ENCODE measurements around the gene NYNRIN.

Gene NYNRIN

DNA sequence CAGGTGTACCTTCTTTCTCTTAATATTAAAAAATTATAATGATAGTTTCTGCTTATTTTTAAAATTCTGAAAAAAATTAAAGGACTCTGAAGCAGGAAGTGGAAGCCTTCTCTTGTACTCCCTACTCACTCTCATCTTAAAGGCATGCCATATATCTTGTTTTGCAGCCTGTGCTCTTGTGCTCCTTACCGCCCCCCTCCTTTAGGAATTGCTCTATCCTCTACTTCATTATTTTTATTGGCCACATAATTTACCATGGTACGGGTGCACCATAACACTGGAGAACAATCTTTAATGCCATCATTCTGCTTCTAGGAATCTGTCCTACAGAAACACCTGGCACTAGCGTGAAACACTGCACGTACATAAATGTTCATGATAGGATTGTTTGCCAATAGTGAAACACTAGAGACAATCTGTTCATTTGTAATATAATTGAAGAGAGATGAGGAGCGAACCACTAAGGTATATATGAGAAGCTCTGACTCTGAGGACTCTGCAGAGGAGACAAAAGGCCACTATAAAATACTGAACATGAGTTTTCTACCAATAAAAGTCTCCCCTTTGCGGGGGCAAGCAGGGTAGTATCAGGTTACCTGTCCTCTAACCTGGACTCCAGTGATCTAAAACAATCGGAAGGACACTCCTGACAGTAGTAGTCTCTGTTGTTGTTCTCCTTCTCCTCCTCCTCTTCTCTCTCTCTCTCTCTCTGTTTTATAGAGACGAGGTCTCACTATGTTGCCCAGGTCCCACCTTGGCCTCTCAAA is 6.3 kb upstream of the NYNRIN start:
- DNase-seq: no peak

- no peak for DNase-seq
Observed at GRCh38 chr14:24394275-24394674, 4.5 kb upstream of the NYNRIN start.

DNA sequence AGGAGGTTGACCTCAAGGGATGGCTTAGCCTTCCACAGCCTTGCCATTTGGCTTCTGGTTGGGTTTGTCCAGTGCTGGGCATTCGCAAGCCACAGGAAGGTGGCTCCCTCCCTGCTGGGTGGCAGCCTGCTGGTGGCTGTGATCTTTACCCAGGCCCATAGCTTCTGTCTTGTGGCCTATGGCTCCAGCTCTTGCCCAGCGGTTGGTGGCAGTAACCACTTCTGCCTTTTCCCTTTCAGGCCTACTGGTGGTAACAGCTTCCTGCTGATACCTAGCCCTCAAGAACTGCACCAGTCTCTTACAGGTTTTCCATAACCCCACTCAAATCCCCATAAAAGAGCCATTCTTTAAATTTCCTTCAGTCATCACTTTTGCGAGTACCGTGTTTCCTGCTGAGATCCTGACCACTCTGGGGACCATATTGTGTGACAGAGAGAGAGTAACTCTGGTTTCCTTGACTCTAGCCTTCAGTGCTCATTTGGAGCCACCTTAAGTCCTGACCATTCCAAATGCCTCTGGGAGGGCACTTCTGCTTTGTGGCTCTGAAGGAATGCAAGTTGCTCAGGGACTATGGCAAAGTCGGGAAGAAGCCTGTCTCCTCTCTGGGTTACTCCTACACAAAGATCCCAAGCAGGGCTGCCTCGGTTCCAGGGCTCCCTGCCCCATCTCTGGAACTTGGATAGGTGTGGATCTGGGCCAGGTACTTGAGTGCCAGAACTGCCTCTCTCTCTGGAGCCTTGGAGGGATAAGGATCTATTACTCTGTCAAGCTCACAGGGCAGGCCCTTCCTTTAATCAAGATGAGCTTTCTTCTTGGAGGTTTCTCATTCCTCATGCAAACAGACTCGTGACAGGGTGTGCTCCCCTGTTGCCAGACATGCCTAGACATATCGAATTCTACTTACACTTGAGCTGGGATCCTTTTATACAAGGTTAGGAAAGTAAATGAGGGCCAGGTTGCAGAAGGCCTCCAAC is 2.9 kb upstream of the NYNRIN start:
- no peak for DNase-seq

DNA sequence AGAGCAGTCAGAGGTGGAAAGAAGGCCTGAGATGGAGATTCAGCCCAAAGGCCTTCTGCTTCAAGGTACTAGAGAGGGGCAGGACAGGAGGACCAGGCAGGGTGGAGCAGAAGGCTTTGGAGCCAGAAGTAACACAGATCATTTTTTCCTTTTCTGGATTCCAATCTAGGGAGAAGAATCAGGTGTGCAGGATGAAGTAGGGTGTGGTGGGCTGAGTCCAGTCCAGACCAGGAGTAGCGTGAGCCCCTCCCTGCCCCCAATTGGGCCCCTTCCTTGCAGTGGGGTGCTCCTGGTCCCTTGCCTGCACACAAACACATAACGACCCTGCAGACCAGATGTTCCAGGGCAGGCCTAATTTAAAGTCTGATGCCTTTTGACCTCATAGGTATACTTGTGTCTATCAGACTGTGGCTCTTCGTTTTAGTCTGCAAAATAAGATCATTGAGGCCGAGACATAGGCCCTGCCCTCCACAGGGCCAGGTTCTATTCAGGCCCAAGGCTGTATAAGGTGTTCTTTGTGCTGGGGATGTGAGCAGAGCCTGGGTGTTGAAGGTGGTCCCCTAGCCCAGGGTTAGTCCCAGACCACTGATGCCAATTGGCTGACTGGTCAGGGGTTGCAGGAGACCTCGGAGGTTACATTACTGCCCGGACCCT is 1.0 kb upstream of the NYNRIN start:
- DNase-seq: no peak

DNA sequence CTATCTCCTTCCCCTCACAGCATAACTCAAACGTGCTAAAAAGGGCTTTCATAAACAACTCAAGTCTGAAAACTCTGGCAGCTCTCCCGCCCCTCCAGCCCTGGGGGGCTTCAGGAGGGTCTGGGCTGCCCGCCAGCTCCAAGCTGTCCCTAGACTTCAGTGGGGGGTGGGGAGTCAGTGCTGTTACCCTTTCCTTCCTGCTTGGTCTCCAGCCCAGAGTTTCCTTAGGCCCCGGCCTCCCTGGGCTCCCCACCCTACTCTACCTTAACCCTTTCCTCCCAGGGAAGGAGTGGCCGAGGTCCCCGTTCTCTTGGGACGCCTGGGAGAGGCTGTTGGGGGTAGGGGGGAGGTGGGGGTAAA is 530 bp upstream of the NYNRIN start:
- no peak for DNase-seq

DNA sequence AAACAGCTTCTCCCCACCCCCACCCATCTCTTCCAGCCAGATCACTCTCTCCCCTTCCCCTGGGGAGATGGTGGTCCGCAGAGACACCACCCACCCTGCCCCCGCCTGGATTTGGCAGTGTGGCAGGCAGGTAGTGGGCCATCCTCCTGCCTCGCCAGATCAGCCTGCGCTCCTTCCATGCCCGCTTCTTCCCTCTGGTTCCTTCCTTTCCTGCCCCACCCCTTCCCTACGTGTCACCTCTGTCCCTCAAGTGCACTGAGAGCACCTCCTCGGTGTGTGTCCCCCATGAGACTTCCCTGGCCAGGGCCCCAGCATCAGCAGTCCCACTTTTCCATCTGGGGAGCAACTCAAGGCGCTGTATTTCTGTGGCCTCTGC is 632 bp downstream of the NYNRIN start:
- DNase-seq: no peak

GRCh38 chr14:24399999-24400718 is 1.4 kb downstream of the NYNRIN start:
- DNase-seq: no peak

DNA sequence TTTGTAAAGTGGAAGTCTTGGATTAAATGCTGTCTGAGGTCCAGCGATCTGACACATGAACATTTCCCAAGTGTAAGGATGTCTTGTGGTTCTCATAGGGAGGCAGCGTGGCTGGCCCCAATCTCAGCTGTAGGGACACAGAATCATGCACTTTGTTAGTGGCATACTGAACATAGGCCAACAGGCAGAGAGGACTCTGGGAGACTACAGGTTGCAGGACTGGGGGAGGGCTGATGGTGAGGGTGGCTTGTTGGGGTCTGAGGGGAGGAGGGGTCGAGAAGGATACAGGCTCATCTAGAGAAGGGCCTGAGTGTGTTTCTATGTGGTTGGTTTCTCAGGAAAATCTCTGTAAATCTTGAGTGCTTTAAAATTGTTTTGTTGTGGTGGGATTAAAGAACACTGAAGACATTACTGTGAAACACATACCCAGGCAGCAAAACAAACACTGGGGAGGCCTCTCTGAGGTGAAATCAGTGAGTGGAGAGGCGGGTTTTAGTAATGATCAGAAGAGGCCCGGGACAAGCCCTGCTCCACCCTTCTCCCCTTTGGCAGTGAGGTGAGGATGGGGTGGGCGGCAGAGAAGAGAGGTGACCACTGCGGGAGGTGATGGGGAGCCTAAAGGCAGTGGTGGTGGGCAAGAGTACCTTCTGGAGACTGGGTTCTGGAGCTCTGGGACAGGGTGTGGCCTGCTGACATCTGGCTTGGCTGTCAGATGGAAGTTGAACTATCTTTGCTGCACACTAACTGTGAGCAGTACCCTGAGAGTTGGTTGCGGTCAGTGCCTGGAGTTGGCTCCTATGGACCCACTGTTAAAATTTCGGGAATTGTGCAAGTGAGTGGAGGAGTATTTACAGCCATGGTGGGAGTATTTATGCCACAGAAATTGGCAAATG is 3.3 kb downstream of the NYNRIN start:
- DNase-seq: no peak

DNA sequence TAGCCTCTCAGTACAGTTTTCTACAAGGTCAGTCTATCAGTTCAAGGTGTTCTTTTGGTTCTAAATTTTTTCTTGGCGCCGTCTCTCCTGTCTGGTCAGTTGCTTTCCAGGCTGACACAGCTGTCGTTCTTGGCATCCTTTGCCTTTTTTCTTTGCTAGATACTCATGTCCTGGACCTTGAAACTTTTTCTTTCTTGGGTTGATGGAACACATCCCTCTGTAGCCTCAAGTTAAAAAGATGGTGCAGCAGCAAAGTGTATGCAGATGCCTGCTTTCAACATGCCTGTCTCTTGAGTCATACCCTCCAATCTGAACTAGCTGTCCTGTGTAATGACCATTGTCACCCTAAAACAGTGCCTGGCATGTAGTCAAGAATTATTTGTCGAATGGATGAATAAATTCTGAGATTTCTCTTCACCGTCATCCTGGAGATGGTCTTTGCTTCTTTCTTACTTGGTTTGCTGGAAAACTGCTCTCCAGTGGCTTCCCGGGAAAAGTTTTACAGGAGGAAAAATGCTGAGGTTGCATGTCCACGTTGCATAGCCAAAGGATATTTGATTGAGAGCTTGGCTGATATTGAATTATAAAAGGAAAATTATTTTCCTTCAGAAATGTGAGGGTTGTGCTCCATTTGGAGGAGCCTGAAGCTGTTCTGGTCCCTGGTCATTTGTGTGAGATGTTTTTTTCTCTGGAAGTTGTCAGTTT is 4.6 kb downstream of the NYNRIN start:
- no peak for DNase-seq

DNA sequence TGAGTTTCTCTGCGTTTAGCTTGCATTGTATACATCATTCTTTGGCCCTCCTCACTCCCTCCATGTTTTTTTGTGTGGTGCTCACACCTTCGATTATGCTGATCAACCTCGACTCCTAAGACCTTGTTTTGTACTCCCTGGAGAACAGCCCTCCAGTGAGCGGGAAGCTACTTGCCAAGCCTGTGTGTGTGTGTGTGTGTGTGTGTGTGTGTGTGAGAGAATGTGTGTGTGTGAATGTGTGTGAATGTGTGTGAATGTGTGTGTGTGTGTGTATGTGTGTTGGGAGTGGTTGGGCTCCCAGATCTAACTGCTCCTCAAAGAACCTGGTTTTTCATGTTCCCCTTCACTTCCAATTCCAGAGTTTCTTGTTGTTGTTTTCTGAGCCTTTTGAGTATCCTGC is 6.0 kb downstream of the NYNRIN start:
- no peak for DNase-seq

DNA sequence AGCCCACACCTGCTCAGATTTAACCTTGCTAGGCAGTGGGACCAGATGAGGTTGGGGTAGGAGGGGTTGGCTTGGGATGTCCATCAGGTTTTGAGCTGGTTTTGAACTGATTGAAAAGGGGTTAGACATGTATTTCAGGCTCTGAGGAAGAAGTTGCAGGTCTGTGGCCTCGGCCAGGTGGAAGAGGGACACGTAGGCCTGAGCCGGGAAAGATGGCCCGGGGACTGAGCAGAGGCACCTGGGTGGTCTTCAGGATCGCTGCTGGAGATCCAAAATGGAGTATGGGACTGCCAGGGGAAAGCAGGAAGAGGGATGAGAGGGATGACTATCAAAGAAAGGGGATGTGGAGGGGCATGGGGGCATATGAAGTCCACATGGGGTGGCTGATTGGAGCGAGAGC is 7.6 kb downstream of the NYNRIN start:
- no peak for DNase-seq

DNA sequence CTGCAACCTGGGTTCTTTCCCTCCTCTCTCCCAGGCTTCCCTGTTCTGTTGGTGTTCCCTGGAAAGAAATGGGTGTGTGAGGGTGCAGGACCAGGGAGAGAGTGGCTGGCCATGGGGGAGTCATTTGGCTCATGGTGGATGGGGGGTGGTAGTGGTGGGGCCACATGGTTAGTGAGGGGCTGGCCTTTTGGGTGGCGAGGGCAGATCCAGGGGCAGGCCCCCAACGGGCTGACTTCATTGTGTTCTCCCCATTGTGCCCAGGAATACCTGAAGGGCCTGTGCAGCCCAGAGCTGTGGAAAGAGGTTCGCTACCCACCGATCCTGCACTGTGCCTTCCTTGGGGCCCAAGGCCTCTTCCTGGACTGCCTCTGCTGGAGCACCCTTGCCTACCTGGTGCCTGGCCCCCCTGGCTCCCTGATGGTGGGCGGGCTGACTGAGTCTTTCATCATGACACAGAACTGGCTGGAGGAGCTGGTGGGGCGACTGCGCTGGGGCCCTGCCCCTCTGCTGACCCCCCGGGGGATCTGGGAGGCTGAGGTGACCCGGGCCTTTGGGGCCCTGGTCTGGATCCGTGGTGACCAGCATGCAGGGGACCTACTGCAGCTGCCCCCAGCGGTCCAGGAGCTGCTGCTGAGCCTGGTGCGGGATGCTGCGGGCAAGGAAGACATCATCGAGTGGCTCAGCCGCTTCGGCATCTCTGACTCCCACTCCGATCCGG is 9.0 kb downstream of the NYNRIN start:
- no peak for DNase-seq

- DNase-seq: no peak
Observed at GRCh38 chr14:24408764-24409163, 10.0 kb downstream of the NYNRIN start.

- DNase-seq: no peak
Observed at GRCh38 chr14:24409192-24409591, 10.4 kb downstream of the NYNRIN start.

DNA sequence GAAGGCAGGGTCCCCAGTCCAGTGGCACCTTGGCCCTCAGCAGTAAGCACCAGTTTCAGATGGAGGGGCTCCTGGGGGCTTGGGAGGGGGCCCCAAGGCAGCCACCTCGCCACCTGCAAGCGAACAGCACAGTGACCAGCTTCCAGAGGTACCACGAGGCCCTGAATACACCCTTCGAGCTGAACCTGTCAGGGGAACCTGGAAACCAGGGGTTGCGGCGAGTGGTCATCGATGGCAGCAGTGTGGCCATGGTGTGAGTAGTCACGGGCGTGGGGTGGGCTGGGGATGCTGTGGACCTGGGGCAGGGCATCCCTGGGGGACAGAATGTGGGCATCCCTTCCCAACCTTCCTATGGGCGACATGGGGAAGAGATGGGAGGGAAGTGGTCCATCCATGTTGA is 11.2 kb downstream of the NYNRIN start:
- DNase-seq: no peak

DNA sequence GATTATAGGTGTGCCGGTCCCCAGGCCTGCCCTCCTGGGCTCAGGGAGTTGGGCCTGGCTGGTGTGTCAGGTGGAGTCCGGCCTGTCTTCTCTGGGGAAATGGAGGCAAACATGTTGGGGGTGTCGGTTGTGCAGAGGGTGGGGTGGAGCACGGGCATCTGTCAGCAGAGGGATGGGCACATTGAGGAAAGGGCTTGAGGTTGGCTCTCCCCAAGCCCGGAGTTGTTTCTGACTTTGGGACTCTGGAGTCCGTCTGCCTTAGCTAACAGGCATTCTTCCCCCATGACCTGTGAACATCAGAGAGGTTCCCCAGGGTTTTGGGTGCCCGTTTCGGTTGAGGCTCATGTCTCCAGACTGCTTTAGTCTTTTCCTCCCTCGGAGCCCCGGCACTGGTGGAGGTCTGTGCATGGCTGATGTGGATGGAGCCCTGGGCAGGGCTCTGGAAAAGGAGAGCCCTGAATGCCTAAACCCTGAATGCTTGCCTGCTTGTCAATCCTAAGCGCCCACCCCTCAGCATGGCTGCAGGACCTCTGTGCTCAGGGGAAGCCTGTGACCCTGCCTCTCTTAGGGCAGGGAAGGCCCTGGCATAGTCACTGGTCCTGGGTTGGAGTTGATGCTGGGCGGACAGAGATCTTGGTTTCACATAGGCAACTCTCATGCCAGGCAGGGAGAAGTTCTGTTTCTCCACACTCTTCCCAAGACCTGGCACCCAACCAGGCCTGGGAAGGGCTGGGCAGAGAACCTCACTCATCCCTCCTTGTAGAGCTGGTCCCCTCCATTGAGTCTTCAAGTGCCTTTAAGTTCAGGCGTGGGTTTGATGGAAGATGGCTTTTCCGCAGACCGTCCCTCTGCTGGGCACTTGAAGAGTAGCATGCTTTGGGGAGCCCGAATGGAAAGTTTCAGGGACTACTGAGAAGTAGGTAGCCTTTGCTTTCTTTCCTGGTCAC is 12.9 kb downstream of the NYNRIN start:
- DNase-seq: peak; percentile 73

- DNase-seq: no peak
Observed at GRCh38 chr14:24414077-24414476, 15.3 kb downstream of the NYNRIN start.

GRCh38 chr14:24414732-24415420 is 16.1 kb downstream of the NYNRIN start:
- no peak for DNase-seq
